Measurements from ENCODE around the gene MUL1.

The MUL1 gene

DNA sequence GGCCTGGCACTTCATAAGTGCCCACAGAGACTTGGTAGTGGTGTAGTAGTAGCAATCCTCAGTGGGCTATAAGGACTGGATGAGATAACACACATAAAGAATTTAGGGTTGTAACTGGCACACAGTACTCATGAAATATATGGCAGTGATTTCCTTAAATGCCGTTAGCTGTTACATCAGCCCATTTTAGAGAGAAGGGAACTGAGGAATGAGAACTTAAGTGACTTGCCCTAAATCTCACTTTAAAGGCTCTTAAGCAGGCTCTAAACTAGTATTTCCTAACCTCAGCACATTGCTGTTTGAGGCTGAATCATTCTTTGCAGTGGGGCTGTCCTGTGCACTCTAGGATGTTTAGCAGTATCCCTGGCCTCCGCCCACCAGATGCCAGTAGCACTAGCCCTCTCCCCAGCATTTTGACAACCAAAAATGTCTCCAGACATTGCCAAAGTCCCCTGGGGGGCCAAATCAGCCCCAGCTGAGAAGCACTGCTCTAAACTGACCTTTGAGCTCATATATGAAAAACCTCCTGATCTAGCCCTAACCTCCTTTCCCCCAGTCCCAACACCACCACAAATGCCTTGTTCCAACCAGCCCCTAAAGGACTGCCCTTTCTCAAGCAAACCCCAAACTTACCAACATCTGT is 33.5 kb downstream of the MUL1 start:
- no peaks in the 10 kb centered on the region for H3F3A ChIP-seq (ENCODE audit: insufficient read depth, low read length)
- TF ChIP-seq EZH2 (optimal IDR thresholded peaks at IDR 0.05; ENCODE audit: low read depth, low read length) (no peak), EZH2phosphoT487 (IDR thresholded peaks at IDR 0.05; ENCODE audit: low read length) (no peak), CTCF (IDR thresholded peaks at IDR 0.05; ENCODE audit: low read length) (no peak)

DNA sequence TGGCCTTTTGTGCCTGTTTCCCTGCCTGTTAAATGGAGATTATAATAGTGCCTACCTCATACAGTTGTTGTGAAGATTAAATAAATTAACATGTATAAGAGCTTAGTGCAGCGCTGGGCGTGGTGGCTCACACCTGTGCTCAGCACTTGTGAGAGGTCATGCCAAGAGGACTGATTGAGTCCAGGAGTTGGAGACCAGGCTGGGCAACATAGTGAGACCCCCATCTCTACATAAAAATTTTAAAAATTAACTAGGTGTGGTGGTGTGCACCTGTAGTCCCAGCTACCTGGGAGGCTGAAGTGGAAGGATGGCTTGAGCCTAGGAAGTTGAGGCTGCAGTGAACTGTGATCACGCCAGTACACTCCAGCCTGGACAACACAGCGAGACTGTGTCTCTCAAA is 34.1 kb downstream of the MUL1 start:
- no peaks in the 10 kb centered on the region for H4K20me1 ChIP-seq (ENCODE audit: insufficient read depth, low read length)
- H3K36me3 ChIP-seq (replicated peaks; ENCODE audit: insufficient read depth, low read length): no peaks in the 10 kb centered on the region
- H3K27me3 ChIP-seq (replicated peaks; ENCODE audit: insufficient read depth, low read length): peaks cover 90% of the 10 kb centered on the region
- H3K27ac ChIP-seq (ENCODE audit: low read length): no peak overlapping the region
- H3K4me2 ChIP-seq (ENCODE audit: low read depth, low read length): no peak overlapping the region
- no peaks in the 10 kb centered on the region for H3K9me3 ChIP-seq (replicated peaks; ENCODE audit: insufficient read depth, low read length)
- DNase-seq: no peak
- no peak overlapping the region for H2AFZ ChIP-seq (ENCODE audit: low read length)
- H3K9ac ChIP-seq (ENCODE audit: low read length): no peak overlapping the region
- no peaks in the 10 kb centered on the region for H3K79me2 ChIP-seq (ENCODE audit: low read length)
- no peak overlapping the region for H3K4me3 ChIP-seq (ENCODE audit: low read length)
- no peaks in the 10 kb centered on the region for H3F3A ChIP-seq (ENCODE audit: insufficient read depth, low read length)
- H3K9me2 ChIP-seq (replicated peaks; ENCODE audit: insufficient read depth, low read length): no peaks in the 10 kb centered on the region
- TF ChIP-seq CTCF (IDR thresholded peaks at IDR 0.05; ENCODE audit: low read length) (no peak), EZH2 (optimal IDR thresholded peaks at IDR 0.05; ENCODE audit: low read depth, low read length) (no peak), EZH2phosphoT487 (IDR thresholded peaks at IDR 0.05; ENCODE audit: low read length) (no peak)
- no peaks in the 10 kb centered on the region for H3K4me1 ChIP-seq (ENCODE audit: low read length)

More for the DNA sequence above, 33.5 kb downstream of the MUL1 start:
- H3K9me3 ChIP-seq (replicated peaks; ENCODE audit: insufficient read depth, low read length): no peaks in the 10 kb centered on the region
- no peak overlapping the region for H3K4me3 ChIP-seq (ENCODE audit: low read length)
- no peak for DNase-seq
- H3K79me2 ChIP-seq (ENCODE audit: low read length): no peaks in the 10 kb centered on the region
- no peaks in the 10 kb centered on the region for H3K9me2 ChIP-seq (replicated peaks; ENCODE audit: insufficient read depth, low read length)
- H4K20me1 ChIP-seq (ENCODE audit: insufficient read depth, low read length): no peaks in the 10 kb centered on the region
- no peaks in the 10 kb centered on the region for H3K36me3 ChIP-seq (replicated peaks; ENCODE audit: insufficient read depth, low read length)
- no peaks in the 10 kb centered on the region for H3K4me1 ChIP-seq (ENCODE audit: low read length)
- no peak overlapping the region for H3K4me2 ChIP-seq (ENCODE audit: low read depth, low read length)
- H3K27ac ChIP-seq (ENCODE audit: low read length): no peak overlapping the region
- H3K9ac ChIP-seq (ENCODE audit: low read length): no peak overlapping the region
- H2AFZ ChIP-seq (ENCODE audit: low read length): no peak overlapping the region
- peaks cover 95% of the 10 kb centered on the region for H3K27me3 ChIP-seq (replicated peaks; ENCODE audit: insufficient read depth, low read length)

DNA sequence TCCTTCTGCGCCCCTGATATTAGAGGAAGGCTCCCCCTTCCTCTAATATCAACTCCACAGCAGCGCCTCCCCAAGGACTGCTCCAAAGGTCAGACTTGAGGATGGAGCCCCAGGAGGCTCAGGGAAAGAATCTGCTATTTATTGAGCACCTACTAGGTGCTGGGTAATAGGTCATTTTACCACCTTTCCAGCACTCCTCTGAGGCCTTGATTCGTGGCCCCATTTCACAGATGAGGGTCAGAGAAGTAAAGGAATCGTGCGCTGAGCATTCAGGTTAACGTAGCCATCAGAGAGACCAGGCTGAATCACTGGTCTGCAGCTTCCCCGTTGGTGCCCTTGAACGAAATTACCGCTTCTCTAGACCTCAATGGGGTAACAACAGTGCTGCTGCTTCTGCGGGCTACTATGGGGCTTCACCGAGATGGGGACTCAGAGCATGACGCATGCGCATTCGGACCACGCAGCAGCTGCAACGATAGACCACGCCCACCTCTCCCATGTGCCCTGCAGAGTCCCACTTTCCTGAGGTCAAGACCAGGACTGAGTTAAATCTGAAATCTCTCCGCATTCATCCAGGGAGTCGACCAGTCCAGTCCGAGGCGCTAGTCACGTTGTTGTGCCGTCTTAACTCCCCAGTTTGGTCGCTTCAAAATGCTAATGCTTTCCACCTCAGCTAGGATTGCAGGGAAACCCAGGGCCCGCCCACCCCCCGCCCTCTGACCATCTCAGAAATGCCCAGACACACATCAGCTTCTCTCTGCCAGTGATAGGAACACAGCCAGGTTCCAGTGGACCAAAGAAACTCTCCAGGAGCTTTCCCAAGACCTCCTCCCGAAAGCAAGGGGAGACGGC is 34.9 kb downstream of the MUL1 start:
- H3K4me3 ChIP-seq (ENCODE audit: low read length): no peak overlapping the region
- DNase-seq: no peak
- no peaks in the 10 kb centered on the region for H3F3A ChIP-seq (ENCODE audit: insufficient read depth, low read length)
- H3K4me1 ChIP-seq (ENCODE audit: low read length): no peaks in the 10 kb centered on the region
- TF ChIP-seq CTCF (IDR thresholded peaks at IDR 0.05; ENCODE audit: low read length): no peak
- no peak for TF ChIP-seq EZH2 (optimal IDR thresholded peaks at IDR 0.05; ENCODE audit: low read depth, low read length)
- TF ChIP-seq EZH2phosphoT487 (IDR thresholded peaks at IDR 0.05; ENCODE audit: low read length): no peak
- no peaks in the 10 kb centered on the region for H3K36me3 ChIP-seq (replicated peaks; ENCODE audit: insufficient read depth, low read length)
- no peak overlapping the region for H3K27ac ChIP-seq (ENCODE audit: low read length)
- H4K20me1 ChIP-seq (ENCODE audit: insufficient read depth, low read length): no peaks in the 10 kb centered on the region
- no peaks in the 10 kb centered on the region for H3K9me3 ChIP-seq (replicated peaks; ENCODE audit: insufficient read depth, low read length)
- no peak overlapping the region for H2AFZ ChIP-seq (ENCODE audit: low read length)
- no peaks in the 10 kb centered on the region for H3K79me2 ChIP-seq (ENCODE audit: low read length)
- H3K9ac ChIP-seq (ENCODE audit: low read length): no peak overlapping the region
- no peaks in the 10 kb centered on the region for H3K9me2 ChIP-seq (replicated peaks; ENCODE audit: insufficient read depth, low read length)
- H3K4me2 ChIP-seq (ENCODE audit: low read depth, low read length): 0 out of 2 replicates have a peak overlapping the region, but pooled peaks have one; percentile 44
- H3K27me3 ChIP-seq (replicated peaks; ENCODE audit: insufficient read depth, low read length): peaks cover 87% of the 10 kb centered on the region
